Fibroblast of upper back skin (primary cell): ENCODE results near the gene ADGRA1.
"Not testable (repeated sequence)": the region's sequence is repeated elsewhere in the genome, so short reads cannot be mapped to it uniquely, and the experiment has no call there.

Experiments used
- DNase-seq: peaks from one replicate; pipeline ENCODE4 v3.0.0-alpha.2; 2013

The ADGRA1 gene

GRCh38 chr10:133129071-133129858 is 41.5 kb downstream of the ADGRA1 start:
- DNase-seq, result no peak

GRCh38 chr10:133129859-133130495 is 42.3 kb downstream of the ADGRA1 start:
- DNase-seq, result no peak

- DNase-seq, result no peak
These were observed 42.9 kb downstream of the ADGRA1 start for GRCh38 chr10:133130602-133131001.

- no peak for DNase-seq
These were observed 43.3 kb downstream of the ADGRA1 start for GRCh38 chr10:133131053-133131452.

- DNase-seq, result no peak
These were observed 44.2 kb downstream of the ADGRA1 start for GRCh38 chr10:133131734-133132472.

- DNase-seq, result no peak
These were observed 45.0 kb downstream of the ADGRA1 start for GRCh38 chr10:133132473-133133291.

- no peak for DNase-seq
These were observed 45.9 kb downstream of the ADGRA1 start for GRCh38 chr10:133133471-133134231.

- DNase-seq, result no peak
These were observed 46.8 kb downstream of the ADGRA1 start for GRCh38 chr10:133134411-133135115.

GRCh38 chr10:133135116-133135465 is 47.4 kb downstream of the ADGRA1 start:
- DNase-seq, result no peak

GRCh38 chr10:133137486-133138145 is 49.9 kb downstream of the ADGRA1 start:
- DNase-seq, result not testable (repeated sequence)

GRCh38 chr10:133139551-133140065 is 51.9 kb downstream of the ADGRA1 start:
- no peak for DNase-seq

- DNase-seq, result no peak
These were observed 52.9 kb downstream of the ADGRA1 start for GRCh38 chr10:133140417-133141143.

- no peak for DNase-seq
These were observed 53.6 kb downstream of the ADGRA1 start for GRCh38 chr10:133141144-133141957.

GRCh38 chr10:133141958-133142340 is 54.2 kb downstream of the ADGRA1 start:
- no peak for DNase-seq

GRCh38 chr10:133142523-133143199 is 54.9 kb downstream of the ADGRA1 start:
- DNase-seq, result no peak

- DNase-seq, result no peak
These were observed 55.4 kb downstream of the ADGRA1 start for GRCh38 chr10:133143200-133143533.

GRCh38 chr10:133143546-133143945 is 55.8 kb downstream of the ADGRA1 start:
- DNase-seq, result no peak

GRCh38 chr10:133144771-133145170 is 57.0 kb downstream of the ADGRA1 start:
- no peak for DNase-seq

- DNase-seq, result no peak
These were observed 62.5 kb downstream of the ADGRA1 start for GRCh38 chr10:133150226-133150625.
